HepG2 (cell line): ENCODE results near the gene RPLP2. TPM values are rescaled to one million over a fixed set of nuclear protein-coding genes. Genes with fewer than 3 reads are reported as not detected.

Experiments used
- HNF4G ChIP-seq, 2 experiments: sonication (generic) in 1 of 2; formaldehyde crosslinking in 1 of 2; IDR thresholded peaks; 2 replicates each; pipeline versions ENCODE4 v1.4.0 to v1.6.1; 2011 to 2020; ENCODE audit warnings: borderline replicate concordance in 2 of 2, low read depth in 2 of 2, mild to moderate bottlenecking in 2 of 2, low read length in 1 of 2, missing genetic modification reagents in 1 of 2, moderate library complexity in 1 of 2
- JUND ChIP-seq: sonication (generic); formaldehyde crosslinking; IDR thresholded peaks from 2 replicates; pipeline ENCODE4 v1.8.0; 2022; ENCODE audit warnings: mild to moderate bottlenecking, missing genetic modification reagents
- KLF15 ChIP-seq: sonication (generic); formaldehyde crosslinking; IDR thresholded peaks from 2 replicates; pipeline ENCODE4 v1.8.1; 2023; ENCODE audit warnings: borderline replicate concordance, mild to moderate bottlenecking, inconsistent platforms, missing genetic modification reagents, mixed read lengths
- MIER3 ChIP-seq: IDR thresholded peaks from 2 replicates; pipeline ENCODE4 v1.6.1; 2016; ENCODE audit warnings: missing compliant biosample characterization, borderline replicate concordance
- MTA3 ChIP-seq: sonication (generic); formaldehyde crosslinking; IDR thresholded peaks from 2 replicates; pipeline ENCODE4 v1.4.0; 2020; ENCODE audit warnings: missing genetic modification reagents
- NCOA2 ChIP-seq: sonication (generic); formaldehyde crosslinking; IDR thresholded peaks from 2 replicates; pipeline ENCODE4 v1.8.0; 2022; ENCODE audit warnings: inconsistent platforms
- NR0B2 ChIP-seq: sonication (generic); formaldehyde crosslinking; IDR thresholded peaks from 2 replicates; pipeline ENCODE4 v1.4.0; 2020; ENCODE audit warnings: mild to moderate bottlenecking, missing genetic modification reagents
- POLR2G ChIP-seq: fragments of 200-400 bp; formaldehyde crosslinking; IDR thresholded peaks from 2 replicates; pipeline ENCODE4 v1.6.1; 2018; ENCODE audit warnings: mild to moderate bottlenecking, low read depth, low read length, moderate library complexity
- RARA ChIP-seq: IDR thresholded peaks from 2 replicates; pipeline ENCODE4 v1.6.1; 2016; ENCODE audit warnings: missing genetic modification reagents, missing compliant biosample characterization
- RFXAP ChIP-seq: sonication (generic); formaldehyde crosslinking; IDR thresholded peaks from 2 replicates; pipeline ENCODE4 v1.4.0; 2020; ENCODE audit warnings: missing genetic modification reagents, borderline replicate concordance
- SKI ChIP-seq: fragments of 450-650 bp; IDR thresholded peaks from one replicate; pipeline ENCODE4 v1.6.1; 2018; ENCODE audit warnings: mild to moderate bottlenecking; ENCODE audit not compliant: partially characterized antibody
- ZBTB7A ChIP-seq: sonication (generic); formaldehyde crosslinking; IDR thresholded peaks from 2 replicates; pipeline ENCODE4 v1.8.0; 2022; ENCODE audit warnings: mild to moderate bottlenecking, missing genetic modification reagents
- ZNF263 ChIP-seq: sonication (generic); formaldehyde crosslinking; IDR thresholded peaks from 2 replicates; pipeline ENCODE4 v1.4.0; 2020; ENCODE audit warnings: missing genetic modification reagents
- ZNF451 ChIP-seq: sonication (generic); formaldehyde crosslinking; IDR thresholded peaks from 2 replicates; pipeline ENCODE4 v1.5.0; 2020; ENCODE audit warnings: mild to moderate bottlenecking, missing genetic modification reagents
- ZNF687 ChIP-seq: sonication (generic); formaldehyde crosslinking; IDR thresholded peaks from 2 replicates; pipeline ENCODE4 v1.5.1; 2020; ENCODE audit warnings: mild to moderate bottlenecking, missing genetic modification reagents, moderate library complexity
- polyA plus RNA-seq, 8 experiments: library from polyadenylated mRNA; depleted of rRNA in 3 of 8; stranded (reverse) in 7 of 8; unstranded in 1 of 8; fragments of >200 nt; fragmentation: Illumina TruSeq in 4 of 8; extraction: Trizol in 4 of 8; gene quantifications; 2 replicates each; pipeline versions ENCODE4 v1.2.1 to v1.2.3, GENCODE V29; 2011 to 2016; ENCODE audit warnings: low read depth in 4 of 8, missing spikeins in 1 of 8, mixed read lengths in 1 of 8; ENCODE audit not compliant: insufficient read depth in 1 of 8
- total RNA-seq, 5 experiments: library from RNA; depleted of rRNA; stranded (reverse); fragments of >200 nt; fragmentation: Illumina TruSeq; extraction: Trizol; gene quantifications; 2 replicates each; pipeline ENCODE4 v1.2.3, GENCODE V29; 2016; ENCODE audit warnings: low read depth in 1 of 5
- TF ChIP-seq, protein P1 (sequence below): IDR thresholded peaks from 2 replicates; pipeline ENCODE4 v1.6.1; 2016
- TF ChIP-seq, protein P2 (sequence below): sonication (generic); formaldehyde crosslinking; IDR thresholded peaks from 2 replicates; pipeline ENCODE4 v1.5.0; 2020; ENCODE audit warnings: mild to moderate bottlenecking, missing genetic modification reagents, borderline replicate concordance

RPLP2 gene
- total and polyA plus RNA-seq, 2 of the 13 experiments (the other 11 are each of a cell fraction or from before 2014, with no cell fraction given): 978 to 2,106 TPM

DNA sequence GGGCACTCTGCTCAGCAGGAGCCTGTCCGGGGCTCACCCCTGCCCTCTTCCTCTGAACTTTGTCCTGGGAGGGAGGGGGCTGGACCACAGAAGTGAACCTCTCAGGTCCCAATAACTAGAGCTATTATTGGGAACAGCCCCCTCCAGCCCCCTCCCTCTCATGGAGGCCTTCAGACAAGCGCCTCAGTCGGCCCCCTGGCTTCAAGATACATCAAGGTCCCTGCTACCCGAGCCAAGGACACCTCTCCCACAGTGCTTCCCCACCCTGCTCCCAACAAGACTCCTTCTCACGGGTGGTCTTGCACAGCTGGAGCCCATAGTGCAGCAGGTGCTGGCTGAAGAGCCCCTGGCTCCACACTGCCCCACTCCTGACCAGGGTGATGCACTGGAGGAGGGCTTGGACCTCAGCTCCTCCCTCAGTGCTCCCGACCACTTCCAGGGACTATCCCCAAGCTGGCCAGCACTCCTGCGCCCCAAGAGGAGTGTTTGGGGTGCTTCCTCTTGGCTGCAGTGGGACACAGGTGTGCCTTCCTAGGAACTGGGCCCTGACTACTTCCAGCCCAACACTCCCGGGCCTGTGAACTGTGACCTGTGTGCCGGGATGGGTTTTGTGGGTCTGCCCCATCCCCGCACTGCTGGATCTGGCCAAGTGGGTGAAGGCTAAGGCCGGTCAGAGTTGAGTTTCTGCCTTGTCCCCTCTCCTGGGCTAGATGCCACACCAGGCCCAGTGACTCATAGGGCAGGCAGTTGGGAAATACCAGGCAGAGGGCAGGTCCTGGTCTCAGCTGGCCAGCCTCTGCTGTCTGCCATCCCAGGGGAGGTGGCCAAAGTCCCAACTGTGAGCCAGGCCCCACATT, 11.1 kb downstream of the RPLP2 start (continued):
- TF ChIP-seq ZNF687 (peak; percentile 56; the same call in 1 of the 2 replicates), NCOA2 (CRISPR knock-in tag) (0 out of 2 replicates have a peak, but pooled peaks have one; percentile 12), JUND (CRISPR knock-in tag) (0 out of 2 replicates have a peak, but pooled peaks have one; percentile 38), KLF15 (CRISPR knock-in tag) (no peak), MTA3 (no peak), SKI (peak; percentile 49), MIER3 (CRISPR knock-in tag) (0 out of 2 replicates have a peak, but pooled peaks have one; percentile 38), ZNF263 (CRISPR knock-in tag) (peak; percentile 77; the same call in 1 of the 2 replicates), RFXAP (CRISPR knock-in tag) (0 out of 2 replicates have a peak, but pooled peaks have one; percentile 1), ZNF451 (no peak), ZBTB7A (CRISPR knock-in tag) (0 out of 2 replicates have a peak, but pooled peaks have one; percentile 1), NR0B2 (CRISPR knock-in tag) (0 out of 2 replicates have a peak, but pooled peaks have one; percentile 2), HNF4G (IDR thresholded peaks at IDR 0.05; ENCODE audit: borderline replicate concordance, low read depth, low read length) (peak; percentile 32; the same call in 1 of the 2 replicates), HNF4G (CRISPR knock-in tag; IDR thresholded peaks at IDR 0.05; ENCODE audit: borderline replicate concordance, low read depth) (no peak), POLR2G (no peak), RARA (CRISPR knock-in tag) (peak; percentile 49; the same call in 1 of the 2 replicates)
- TF ChIP-seq, protein P1, sequence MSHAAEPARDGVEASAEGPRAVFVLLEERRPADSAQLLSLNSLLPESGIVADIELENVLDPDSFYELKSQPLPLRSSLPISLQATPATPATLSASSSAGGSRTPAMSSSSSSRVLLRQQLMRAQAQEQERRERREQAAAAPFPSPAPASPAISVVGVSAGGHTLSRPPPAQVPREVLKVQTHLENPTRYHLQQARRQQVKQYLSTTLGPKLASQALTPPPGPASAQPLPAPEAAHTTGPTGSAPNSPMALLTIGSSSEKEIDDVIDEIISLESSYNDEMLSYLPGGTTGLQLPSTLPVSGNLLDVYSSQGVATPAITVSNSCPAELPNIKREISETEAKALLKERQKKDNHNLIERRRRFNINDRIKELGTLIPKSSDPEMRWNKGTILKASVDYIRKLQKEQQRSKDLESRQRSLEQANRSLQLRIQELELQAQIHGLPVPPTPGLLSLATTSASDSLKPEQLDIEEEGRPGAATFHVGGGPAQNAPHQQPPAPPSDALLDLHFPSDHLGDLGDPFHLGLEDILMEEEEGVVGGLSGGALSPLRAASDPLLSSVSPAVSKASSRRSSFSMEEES: no peak
- TF ChIP-seq, protein P2, sequence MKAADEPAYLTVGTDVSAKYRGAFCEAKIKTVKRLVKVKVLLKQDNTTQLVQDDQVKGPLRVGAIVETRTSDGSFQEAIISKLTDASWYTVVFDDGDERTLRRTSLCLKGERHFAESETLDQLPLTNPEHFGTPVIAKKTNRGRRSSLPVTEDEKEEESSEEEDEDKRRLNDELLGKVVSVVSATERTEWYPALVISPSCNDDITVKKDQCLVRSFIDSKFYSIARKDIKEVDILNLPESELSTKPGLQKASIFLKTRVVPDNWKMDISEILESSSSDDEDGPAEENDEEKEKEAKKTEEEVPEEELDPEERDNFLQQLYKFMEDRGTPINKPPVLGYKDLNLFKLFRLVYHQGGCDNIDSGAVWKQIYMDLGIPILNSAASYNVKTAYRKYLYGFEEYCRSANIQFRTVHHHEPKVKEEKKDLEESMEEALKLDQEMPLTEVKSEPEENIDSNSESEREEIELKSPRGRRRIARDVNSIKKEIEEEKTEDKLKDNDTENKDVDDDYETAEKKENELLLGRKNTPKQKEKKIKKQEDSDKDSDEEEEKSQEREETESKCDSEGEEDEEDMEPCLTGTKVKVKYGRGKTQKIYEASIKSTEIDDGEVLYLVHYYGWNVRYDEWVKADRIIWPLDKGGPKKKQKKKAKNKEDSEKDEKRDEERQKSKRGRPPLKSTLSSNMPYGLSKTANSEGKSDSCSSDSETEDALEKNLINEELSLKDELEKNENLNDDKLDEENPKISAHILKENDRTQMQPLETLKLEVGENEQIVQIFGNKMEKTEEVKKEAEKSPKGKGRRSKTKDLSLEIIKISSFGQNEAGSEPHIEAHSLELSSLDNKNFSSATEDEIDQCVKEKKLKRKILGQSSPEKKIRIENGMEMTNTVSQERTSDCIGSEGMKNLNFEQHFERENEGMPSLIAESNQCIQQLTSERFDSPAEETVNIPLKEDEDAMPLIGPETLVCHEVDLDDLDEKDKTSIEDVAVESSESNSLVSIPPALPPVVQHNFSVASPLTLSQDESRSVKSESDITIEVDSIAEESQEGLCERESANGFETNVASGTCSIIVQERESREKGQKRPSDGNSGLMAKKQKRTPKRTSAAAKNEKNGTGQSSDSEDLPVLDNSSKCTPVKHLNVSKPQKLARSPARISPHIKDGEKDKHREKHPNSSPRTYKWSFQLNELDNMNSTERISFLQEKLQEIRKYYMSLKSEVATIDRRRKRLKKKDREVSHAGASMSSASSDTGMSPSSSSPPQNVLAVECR (CRISPR knock-in tag): peak; percentile 15; the same call in 1 of the 2 replicates
